A673 (cell line): Measurements from ENCODE around the gene ADAM12. TPM values are rescaled to one million over a fixed set of nuclear protein-coding genes. Genes with fewer than 3 reads are reported as not detected.

Source experiments
- BruUV-seq: library from RNA; stranded (reverse); fragments of 400-500 nt; replicated peaks from 2 replicates; lab custom pipeline; 2021; lab: Mats Ljungman, UMichigan
- CTCF ChIA-PET: fragments of 300-600 bp; sonication (Branson Sonifier 250); formaldehyde crosslinking; loops from one replicate; lab custom pipeline; 2022; ENCODE audit warnings: antibody characterized with exemption; lab: Charles Lee
- POLR2A ChIA-PET: fragments of 300-600 bp; sonication (Branson Sonifier 250); formaldehyde crosslinking; loops from one replicate; lab custom pipeline; 2022; ENCODE audit warnings: antibody characterized with exemption; ENCODE audit not compliant: low non-redundant PET; lab: Charles Lee
- DNase-seq: peaks from one replicate; pipeline ENCODE4 v3.0.0-alpha.2; 2015; ENCODE audit warnings: low spot score
- H3K27ac ChIP-seq: fragments of 200-600 bp; sonication (generic); 2 replicates; pipeline ENCODE4 v1.5.1; 2016; ENCODE audit warnings: mixed run types, low read depth, mild to moderate bottlenecking, mixed read lengths, antibody characterized with exemption, low read length; ENCODE audit not compliant: poor library complexity, severe bottlenecking
- H3K27me3 ChIP-seq: fragments of 200-600 bp; sonication (generic); replicated peaks from 2 replicates; pipeline ENCODE4 v1.6.1; 2017; ENCODE audit warnings: mixed run types, low read depth, mild to moderate bottlenecking, mixed read lengths, antibody characterized with exemption, low read length; ENCODE audit not compliant: insufficient read depth, poor library complexity
- H3K36me3 ChIP-seq: fragments of 200-600 bp; sonication (generic); 2 replicates; pipeline ENCODE4 v1.6.1; 2016; ENCODE audit warnings: mixed run types, mild to moderate bottlenecking, mixed read lengths, antibody characterized with exemption, low read length; ENCODE audit not compliant: insufficient read depth, poor library complexity, severe bottlenecking
- H3K4me1 ChIP-seq: fragments of 200-600 bp; sonication (generic); 2 replicates; pipeline ENCODE4 v1.6.1; 2017; ENCODE audit warnings: mixed run types, mild to moderate bottlenecking, mixed read lengths, antibody characterized with exemption, low read length; ENCODE audit not compliant: insufficient read depth, poor library complexity, severe bottlenecking
- H3K4me3 ChIP-seq: fragments of 200-600 bp; sonication (generic); 2 replicates; pipeline ENCODE4 v1.5.1; 2016; ENCODE audit warnings: low read depth, mixed run types, mild to moderate bottlenecking, mixed read lengths, low read length; ENCODE audit not compliant: poor library complexity, severe bottlenecking
- H3K9me3 ChIP-seq: fragments of 200-600 bp; sonication (generic); 2 replicates; pipeline ENCODE4 v1.6.1; 2016; ENCODE audit warnings: mixed run types, low read depth, mild to moderate bottlenecking, mixed read lengths, antibody characterized with exemption, low read length; ENCODE audit not compliant: poor library complexity, severe bottlenecking
- EZH2 ChIP-seq: fragments of 200-600 bp; sonication (generic); IDR thresholded peaks from 2 replicates; pipeline ENCODE4 v1.6.1; 2017; ENCODE audit warnings: borderline replicate concordance, low read depth, mild to moderate bottlenecking, mixed read lengths, antibody characterized with exemption, low read length; ENCODE audit not compliant: poor library complexity, severe bottlenecking
- intact Hi-C: fragments of 100-400 bp; cut with micrococcal nuclease; formaldehyde crosslinking; loops from one replicate; pipeline ENCODE4 v1.10.0; 2022; ENCODE audit not compliant: unreplicated experiment
- total RNA-seq: library from RNA; stranded (reverse); gene quantifications from 2 replicates; pipeline ENCODE4 v1.2.3, GENCODE V29; 2021
- TF ChIP-seq, protein P1 (sequence below): fragments of 300-800, 200-600 bp; sonication (generic); conservative IDR thresholded peaks from 2 replicates; pipeline ENCODE4 v1.5.1; 2017; ENCODE audit warnings: low read depth, mild to moderate bottlenecking, antibody characterized with exemption, low read length, moderate library complexity, mixed read lengths

The ADAM12 gene
- total RNA-seq, 1 experiment from 2014 or later = 0.17 TPM

DNA sequence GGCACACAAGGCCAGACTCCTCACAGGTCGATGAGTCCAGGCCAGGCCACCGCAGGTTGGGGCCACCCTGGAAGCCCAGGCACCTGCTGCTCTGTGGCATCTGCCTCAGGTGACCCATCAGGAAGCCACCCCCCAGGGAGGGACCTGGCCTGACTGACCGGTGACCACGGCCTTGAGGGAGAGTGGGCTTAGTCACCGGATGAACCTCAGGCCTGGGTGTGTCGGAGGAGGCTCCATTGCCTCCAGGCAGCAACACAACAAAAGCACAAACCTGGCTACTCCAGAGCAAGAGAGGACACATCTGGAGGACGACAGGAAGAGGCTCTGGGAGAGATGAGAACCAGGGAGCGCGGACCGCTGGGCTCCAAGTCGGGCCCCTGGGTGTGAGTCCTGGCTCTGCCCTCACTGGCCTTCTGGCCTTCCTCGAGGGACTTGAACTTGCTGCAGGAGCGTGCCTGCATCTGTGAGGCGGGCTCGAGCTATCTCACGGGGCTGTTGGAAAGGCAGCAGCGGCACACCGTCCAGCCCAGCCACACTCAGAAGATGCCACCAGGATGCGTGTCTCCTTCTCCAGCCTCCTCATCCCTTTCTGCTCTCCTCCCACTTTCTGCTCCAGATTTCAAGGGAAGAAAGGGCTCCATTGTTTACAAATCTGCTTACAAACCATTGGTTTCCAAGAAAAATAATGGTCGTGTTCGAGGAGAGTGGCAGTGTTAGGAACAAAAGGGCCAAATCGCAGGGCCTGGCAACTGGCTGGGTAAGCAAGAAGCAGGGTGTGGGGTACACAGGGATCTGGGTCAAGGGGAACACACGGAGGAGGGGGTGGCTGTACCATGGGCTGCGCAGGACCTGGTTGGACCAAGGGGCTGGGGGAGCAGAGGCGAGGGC lies 152.9 kb downstream of the ADAM12 start:
- BruUV-seq = no TSS peak
- Histone ChIP-seq H3K4me3 (no peak overlapping the region), H3K36me3 (no peaks in the 10 kb centered on the region), H3K4me1 (no peaks in the 10 kb centered on the region), H3K27ac (no peak overlapping the region), H3K9me3 (no peaks in the 10 kb centered on the region), H3K27me3 (no peaks in the 10 kb centered on the region)
- TF ChIP-seq, protein P1, sequence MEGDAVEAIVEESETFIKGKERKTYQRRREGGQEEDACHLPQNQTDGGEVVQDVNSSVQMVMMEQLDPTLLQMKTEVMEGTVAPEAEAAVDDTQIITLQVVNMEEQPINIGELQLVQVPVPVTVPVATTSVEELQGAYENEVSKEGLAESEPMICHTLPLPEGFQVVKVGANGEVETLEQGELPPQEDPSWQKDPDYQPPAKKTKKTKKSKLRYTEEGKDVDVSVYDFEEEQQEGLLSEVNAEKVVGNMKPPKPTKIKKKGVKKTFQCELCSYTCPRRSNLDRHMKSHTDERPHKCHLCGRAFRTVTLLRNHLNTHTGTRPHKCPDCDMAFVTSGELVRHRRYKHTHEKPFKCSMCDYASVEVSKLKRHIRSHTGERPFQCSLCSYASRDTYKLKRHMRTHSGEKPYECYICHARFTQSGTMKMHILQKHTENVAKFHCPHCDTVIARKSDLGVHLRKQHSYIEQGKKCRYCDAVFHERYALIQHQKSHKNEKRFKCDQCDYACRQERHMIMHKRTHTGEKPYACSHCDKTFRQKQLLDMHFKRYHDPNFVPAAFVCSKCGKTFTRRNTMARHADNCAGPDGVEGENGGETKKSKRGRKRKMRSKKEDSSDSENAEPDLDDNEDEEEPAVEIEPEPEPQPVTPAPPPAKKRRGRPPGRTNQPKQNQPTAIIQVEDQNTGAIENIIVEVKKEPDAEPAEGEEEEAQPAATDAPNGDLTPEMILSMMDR = no peak
- no peak for TF ChIP-seq EZH2
- DNase-seq = no peak
- ChIA-PET POLR2A (no interaction called here), CTCF (no interaction called here)
- intact Hi-C loops = no loop called here

DNA sequence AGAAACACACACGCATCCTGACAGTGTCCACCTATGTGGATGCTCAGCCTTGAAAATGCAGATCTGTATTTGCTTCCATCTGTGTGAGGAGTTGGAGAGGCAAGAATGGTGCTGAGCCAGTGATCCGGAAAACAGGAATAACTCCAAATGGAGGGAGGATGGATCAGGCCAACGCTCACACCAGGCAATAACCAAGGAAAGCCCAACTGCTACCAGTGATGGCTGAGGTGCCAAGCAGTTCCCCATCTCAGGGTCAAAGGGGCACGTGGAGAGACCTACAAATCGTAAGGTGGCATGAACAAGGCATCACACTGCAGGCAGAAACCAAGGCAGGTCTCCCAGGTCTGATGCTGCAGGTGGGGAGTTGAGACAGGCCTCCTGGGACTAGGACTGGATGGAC lies 153.6 kb downstream of the ADAM12 start:
- no TSS peak for BruUV-seq
- no peaks in the 10 kb centered on the region for H3K36me3 ChIP-seq
- no peak for TF ChIP-seq EZH2
- TF ChIP-seq, protein P1 = no peak
- intact Hi-C loops = no loop called here
- H3K27ac ChIP-seq = no peak overlapping the region
- H3K4me3 ChIP-seq = no peak overlapping the region
- H3K27me3 ChIP-seq = no peaks in the 10 kb centered on the region
- no peaks in the 10 kb centered on the region for H3K9me3 ChIP-seq
- ChIA-PET CTCF (no interaction called here), POLR2A (no interaction called here)
- no peak for DNase-seq
- no peaks in the 10 kb centered on the region for H3K4me1 ChIP-seq

DNA sequence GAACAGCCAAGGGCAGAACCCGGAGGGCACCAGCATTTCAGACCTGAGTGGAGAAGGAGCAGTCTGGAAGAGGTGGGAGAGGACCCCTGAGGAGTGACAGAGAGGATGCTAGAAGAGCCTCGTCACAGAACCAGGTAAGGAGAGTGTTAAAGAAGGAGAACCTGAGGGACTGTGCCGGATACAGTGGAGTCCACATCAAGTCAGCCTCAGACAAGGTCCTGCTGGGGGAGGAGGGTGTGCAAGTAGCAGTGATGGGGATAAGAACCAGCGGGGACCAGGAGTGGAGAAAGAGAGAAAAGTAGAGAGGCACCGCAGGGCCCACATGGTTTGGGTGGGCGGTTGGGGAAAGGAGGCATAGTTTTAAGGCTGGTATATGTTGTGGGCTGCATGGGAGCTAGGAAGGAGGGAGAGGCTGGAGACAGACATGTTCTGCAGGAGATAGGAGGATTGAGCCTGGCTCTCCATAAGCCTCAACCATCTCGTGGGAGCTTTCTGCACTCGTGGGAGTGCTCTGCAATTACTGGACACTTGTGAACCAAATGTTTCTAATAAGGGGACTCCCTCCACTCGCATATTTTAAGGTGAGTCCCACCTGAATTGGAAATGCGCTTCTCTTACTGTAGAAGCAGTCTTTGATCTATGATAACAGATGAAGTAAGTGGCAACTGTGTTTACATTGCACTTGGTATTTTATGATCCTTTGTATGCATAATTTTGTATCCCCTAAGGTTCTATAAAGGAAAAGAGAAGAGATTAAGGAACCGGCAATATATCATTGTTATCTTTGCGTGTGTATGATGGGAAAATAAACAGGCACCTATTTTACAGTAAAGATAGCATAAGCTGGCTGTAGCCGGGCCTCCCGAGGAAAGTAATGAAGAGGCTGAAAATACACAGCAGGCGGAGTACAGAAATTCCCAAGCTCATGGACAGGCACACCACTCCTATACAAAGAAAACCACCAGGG lies 154.8 kb downstream of the ADAM12 start:
- CTCF ChIA-PET = no interaction called here
- Histone ChIP-seq H3K4me1 (no peaks in the 10 kb centered on the region), H3K4me3 (no peak overlapping the region), H3K36me3 (no peaks in the 10 kb centered on the region), H3K27me3 (no peaks in the 10 kb centered on the region), H3K9me3 (no peaks in the 10 kb centered on the region), H3K27ac (no peak overlapping the region)
- POLR2A ChIA-PET = no interaction called here
- TF ChIP-seq, protein P1 = no peak
- no peak for TF ChIP-seq EZH2
- no TSS peak for BruUV-seq
- DNase-seq = no peak
- intact Hi-C loops = no loop called here
